ENCODE data around the gene TMEM185A.
"Not testable (repeated sequence)": the region's sequence is repeated elsewhere in the genome, so short reads cannot be mapped to it uniquely, and the experiment has no call there.

TMEM185A gene

DNA sequence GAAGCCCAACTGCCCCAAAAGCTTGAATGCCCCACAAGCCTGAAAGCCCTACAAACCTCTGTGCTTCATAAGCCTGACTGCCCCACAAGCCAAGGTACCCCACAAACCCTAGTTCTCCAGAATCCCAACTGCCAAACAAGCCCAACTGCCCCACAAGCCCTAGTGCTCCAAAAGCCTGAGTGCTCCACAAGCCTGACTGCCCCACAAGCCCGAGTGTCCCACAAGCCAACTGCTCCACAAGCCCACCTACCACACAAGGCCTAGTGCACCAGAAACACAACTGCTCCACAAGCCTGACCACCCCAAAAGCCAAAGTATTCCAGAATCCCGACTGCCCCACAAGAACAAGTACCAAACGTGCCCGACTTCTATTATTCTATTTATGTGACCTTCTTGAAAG is 68.2 kb downstream of the TMEM185A start:
- TF ChIP-seq, protein P1, sequence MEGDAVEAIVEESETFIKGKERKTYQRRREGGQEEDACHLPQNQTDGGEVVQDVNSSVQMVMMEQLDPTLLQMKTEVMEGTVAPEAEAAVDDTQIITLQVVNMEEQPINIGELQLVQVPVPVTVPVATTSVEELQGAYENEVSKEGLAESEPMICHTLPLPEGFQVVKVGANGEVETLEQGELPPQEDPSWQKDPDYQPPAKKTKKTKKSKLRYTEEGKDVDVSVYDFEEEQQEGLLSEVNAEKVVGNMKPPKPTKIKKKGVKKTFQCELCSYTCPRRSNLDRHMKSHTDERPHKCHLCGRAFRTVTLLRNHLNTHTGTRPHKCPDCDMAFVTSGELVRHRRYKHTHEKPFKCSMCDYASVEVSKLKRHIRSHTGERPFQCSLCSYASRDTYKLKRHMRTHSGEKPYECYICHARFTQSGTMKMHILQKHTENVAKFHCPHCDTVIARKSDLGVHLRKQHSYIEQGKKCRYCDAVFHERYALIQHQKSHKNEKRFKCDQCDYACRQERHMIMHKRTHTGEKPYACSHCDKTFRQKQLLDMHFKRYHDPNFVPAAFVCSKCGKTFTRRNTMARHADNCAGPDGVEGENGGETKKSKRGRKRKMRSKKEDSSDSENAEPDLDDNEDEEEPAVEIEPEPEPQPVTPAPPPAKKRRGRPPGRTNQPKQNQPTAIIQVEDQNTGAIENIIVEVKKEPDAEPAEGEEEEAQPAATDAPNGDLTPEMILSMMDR (IDR thresholded peaks at IDR 0.05; ENCODE audit: control extremely low read depth, extremely low read depth, low read depth, missing control alignments), result no peak
- DNase-seq (ENCODE audit: extremely low spot score), result no peak
- ChIA-PET POLR2A (no interaction called here), CTCF (no interaction called here)

DNA sequence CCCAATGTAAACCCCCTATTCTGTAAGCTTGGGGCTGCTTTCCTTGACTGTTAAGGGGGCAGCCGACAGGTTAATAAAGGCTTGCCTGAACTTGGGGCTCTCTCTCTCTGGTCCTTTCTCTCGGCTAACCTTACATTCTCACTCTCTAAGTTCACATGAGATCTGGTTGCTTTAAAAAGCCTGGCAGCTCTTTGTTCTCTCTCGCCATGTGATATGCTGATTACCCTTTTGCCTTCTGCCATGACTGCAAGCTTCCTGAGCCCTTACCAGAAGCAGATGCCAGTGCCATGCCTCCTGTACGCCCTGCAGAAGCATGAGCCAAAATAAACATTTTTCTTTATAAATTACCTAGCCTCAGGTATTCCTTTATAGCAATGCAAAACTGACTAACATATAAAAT is 76.3 kb downstream of the TMEM185A start:
- DNase-seq (ENCODE audit: extremely low spot score); CTCF ChIA-PET; POLR2A ChIA-PET: not testable (repeated sequence)

DNA sequence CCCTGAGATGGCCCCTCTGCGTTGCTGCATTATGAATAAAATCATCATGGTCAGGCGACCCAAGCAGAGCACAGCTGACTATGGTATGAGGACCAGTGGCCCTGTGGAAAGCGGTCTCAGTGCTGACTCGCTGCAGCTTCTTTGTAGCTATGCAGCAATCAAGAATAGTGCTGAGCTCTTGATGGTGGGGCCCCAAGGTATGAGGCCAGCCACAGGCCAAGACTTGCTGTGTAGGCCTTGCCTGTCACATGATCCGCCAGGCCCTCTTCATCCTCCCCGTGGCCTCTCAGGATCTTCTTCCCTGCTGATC is 79.7 kb downstream of the TMEM185A start:
- CTCF ChIA-PET; POLR2A ChIA-PET; DNase-seq (ENCODE audit: extremely low spot score): not testable (repeated sequence)

DNA sequence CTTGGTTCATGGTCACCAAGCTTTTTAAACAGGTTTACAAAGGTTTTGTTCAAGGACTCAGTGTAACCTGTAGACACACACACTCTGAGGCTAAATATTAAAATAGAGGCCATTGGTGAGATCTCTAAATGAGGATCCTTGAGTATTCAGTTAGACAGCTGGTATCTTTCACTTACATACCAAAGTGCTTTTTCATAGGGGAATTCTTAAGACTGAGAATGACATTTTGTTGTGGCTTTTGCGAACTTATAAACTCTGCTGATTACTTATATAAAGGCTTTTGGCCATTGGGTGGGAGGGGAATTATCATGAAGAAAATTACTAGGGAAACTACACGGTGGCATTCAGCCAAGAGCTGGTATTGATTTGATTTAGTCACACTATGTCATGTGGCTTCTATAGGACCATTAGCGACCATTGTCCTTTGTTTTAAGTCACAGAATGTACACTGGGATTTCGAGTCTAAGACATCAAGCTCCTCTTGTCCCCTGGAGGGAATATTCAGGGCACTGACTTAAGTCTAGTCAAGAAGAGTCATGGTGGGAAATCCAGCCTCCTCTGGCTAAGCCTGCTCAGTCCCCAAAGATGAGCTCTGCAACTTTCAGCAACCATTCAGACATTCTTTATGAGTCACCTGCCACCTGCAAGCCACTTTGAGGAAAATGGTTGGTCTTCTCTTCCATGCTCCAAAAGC is 80.2 kb downstream of the TMEM185A start:
- POLR2A ChIA-PET; DNase-seq (ENCODE audit: extremely low spot score); CTCF ChIA-PET: not testable (repeated sequence)

DNA sequence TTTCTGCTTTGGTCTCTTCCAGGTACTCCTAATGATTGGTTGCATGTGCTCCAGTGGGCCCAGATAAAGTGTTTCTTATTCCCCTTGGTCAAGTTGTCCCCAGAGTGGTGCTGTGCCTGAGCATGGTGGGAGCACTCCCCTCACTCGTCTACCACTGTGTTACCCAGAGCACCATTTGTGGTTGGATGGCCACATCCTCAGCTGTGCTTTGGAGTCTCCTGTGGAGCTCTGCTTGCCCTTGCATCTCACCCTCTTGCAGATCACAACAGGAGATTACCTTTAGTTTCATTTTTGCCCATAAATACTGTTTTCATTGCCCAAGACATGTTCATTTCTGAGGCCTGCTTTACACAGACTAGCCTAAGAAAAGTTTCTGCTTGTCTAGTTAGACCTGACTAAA is 81.1 kb downstream of the TMEM185A start:
- DNase-seq (ENCODE audit: extremely low spot score); POLR2A ChIA-PET; CTCF ChIA-PET: not testable (repeated sequence)

DNA sequence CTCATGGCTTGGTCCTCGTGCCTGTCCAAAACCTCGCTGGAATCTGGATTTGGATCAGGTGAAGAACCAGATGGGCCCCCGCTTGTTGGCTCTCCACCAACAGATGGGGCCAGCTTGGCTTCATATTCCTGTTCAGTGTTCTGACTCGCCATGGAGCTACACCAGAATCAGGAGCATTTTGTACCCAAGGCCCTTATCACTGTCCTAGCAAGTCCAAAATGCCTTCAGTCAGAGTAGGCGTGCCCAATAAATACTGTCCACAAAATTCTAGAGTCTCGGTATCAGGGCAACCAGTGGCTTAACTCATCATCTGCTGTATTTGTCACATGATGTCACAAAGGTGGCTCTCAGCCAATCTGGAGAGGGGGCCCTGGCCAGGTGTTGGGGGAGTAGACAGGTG is 81.9 kb downstream of the TMEM185A start, which contains the start of gene HSFX3:
TSS of gene HSFX3 (minus strand) at position 224 of the 400 bp plus-strand sequence. CDS start at position 152, 72 bp downstream.
- POLR2A ChIA-PET; CTCF ChIA-PET; DNase-seq (ENCODE audit: extremely low spot score): not testable (repeated sequence)

DNA sequence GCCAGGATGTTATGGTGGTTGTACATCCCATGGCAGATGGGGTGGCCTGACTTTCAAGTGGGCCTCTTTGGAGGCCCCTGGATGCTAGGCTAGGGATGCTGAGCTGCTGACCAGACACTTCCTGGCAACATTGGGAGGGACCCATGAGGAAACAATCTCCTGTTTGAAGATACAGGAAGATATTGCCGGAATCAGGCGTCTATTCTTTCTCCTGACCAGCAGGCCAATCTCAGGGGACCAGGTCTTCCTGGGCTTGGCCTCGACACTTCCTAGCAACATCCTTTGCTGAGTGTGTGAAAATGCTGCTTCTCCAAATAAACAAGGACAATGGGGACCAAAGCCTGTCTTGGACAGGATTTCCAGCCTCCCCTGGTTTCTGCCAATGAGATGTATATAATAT is 83.8 kb downstream of the TMEM185A start:
- CTCF ChIA-PET; POLR2A ChIA-PET; DNase-seq (ENCODE audit: extremely low spot score): not testable (repeated sequence)

DNA sequence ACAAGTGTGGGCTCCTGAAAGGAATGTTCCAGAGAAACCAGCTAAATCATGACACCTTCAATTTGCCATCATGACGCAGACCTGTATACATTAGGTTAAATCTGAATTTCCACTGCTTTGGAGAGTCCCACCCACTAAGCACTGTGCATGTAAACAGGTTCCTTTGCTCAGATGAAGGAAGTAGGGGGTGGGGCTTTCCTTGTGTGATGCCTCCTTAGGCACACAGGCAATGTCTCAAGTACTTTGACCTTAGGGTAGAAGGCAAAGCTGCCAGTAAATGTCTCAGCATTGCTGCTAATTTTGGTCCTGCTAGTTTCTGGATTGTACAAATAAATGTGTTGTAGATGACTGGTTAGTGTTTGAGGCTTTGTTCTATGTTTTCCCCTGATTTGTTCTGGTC is 84.6 kb downstream of the TMEM185A start:
- POLR2A ChIA-PET; DNase-seq (ENCODE audit: extremely low spot score); CTCF ChIA-PET: not testable (repeated sequence)

Data from GM10248 (cell line).